GM12878 (cell line): ENCODE results near the gene DGKB.

Source experiments
- ATF3 ChIP-seq: IDR thresholded peaks from 2 replicates; pipeline ENCODE4 v1.6.1; 2011; ENCODE audit warnings: low read depth, mild to moderate bottlenecking, low read length, moderate library complexity, borderline replicate concordance; ENCODE audit errors: extremely low read depth
- CEBPB ChIP-seq, 2 experiments: fragments of 150-350 bp in 1 of 2; IDR thresholded peaks; 2 replicates each; pipeline ENCODE4 v1.6.1; 2012 to 2014; ENCODE audit warnings: low read depth in 2 of 2, low read length in 2 of 2, borderline replicate concordance in 1 of 2, inconsistent platforms in 1 of 2
- CHD1 ChIP-seq: IDR thresholded peaks from 2 replicates; pipeline ENCODE4 v1.6.1; 2012; ENCODE audit warnings: low read depth, low read length, improper control_type of control experiment
- CTCF ChIP-seq, 3 experiments: IDR thresholded peaks in 2 of 3; conservative IDR thresholded peaks in 1 of 3; 2 replicates each; pipeline ENCODE4 v1.5.1; 2011; ENCODE audit warnings: low read depth in 3 of 3, low read length in 3 of 3, mild to moderate bottlenecking in 3 of 3, control low read depth in 2 of 3, moderate library complexity in 2 of 3, inconsistent platforms in 1 of 3, mixed read lengths in 1 of 3; ENCODE audit not compliant: control insufficient read depth in 2 of 3, insufficient read depth in 1 of 3; ENCODE audit errors: extremely low read depth in 1 of 3
- EP300 ChIP-seq, 2 experiments: fragments of 150-350 bp in 1 of 2; IDR thresholded peaks; 2 replicates each; pipeline ENCODE4 v1.6.1; 2011 to 2012; ENCODE audit warnings: low read depth in 2 of 2, low read length in 2 of 2, borderline replicate concordance in 1 of 2, improper control_type of control experiment in 1 of 2, inconsistent platforms in 1 of 2; ENCODE audit not compliant: control insufficient read depth in 1 of 2
- EZH2 ChIP-seq: IDR thresholded peaks from 2 replicates; pipeline ENCODE4 v1.6.1; 2012; ENCODE audit warnings: low read depth, mild to moderate bottlenecking, control low read depth, inconsistent platforms, low read length, borderline replicate concordance; ENCODE audit not compliant: control insufficient read depth
- PML ChIP-seq: IDR thresholded peaks from 2 replicates; pipeline ENCODE4 v1.6.1; 2012; ENCODE audit warnings: low read length, inconsistent platforms
- POLR2A ChIP-seq: IDR thresholded peaks from 2 replicates; pipeline ENCODE4 v1.6.1; 2011; ENCODE audit warnings: low read depth, mild to moderate bottlenecking, low read length
- RBBP5 ChIP-seq: fragments of 200-600 bp; sonication (generic); conservative IDR thresholded peaks from 2 replicates; pipeline ENCODE4 v1.6.1; 2016
- SMC3 ChIP-seq: IDR thresholded peaks from 2 replicates; pipeline ENCODE4 v1.6.1; 2011; ENCODE audit warnings: low read length, improper control_type of control experiment, borderline replicate concordance
- STAT1 ChIP-seq: fragments of 450-650 bp; conservative IDR thresholded peaks from 2 replicates; pipeline ENCODE4 v1.6.1; 2014; ENCODE audit warnings: antibody characterized with exemption, mild to moderate bottlenecking
- SUZ12 ChIP-seq: fragments of 200-600 bp; sonication (generic); IDR thresholded peaks from one replicate; pipeline ENCODE4 v1.6.1; 2018; ENCODE audit warnings: antibody characterized with exemption, mild to moderate bottlenecking; ENCODE audit not compliant: unreplicated experiment
- TAF1 ChIP-seq: IDR thresholded peaks from 2 replicates; pipeline ENCODE4 v1.6.1; 2011; ENCODE audit warnings: mild to moderate bottlenecking, low read depth, low read length, borderline replicate concordance

GRCh38 chr7:14552060-14552459 is 350.5 kb downstream of the DGKB start:
- TF ChIP-seq EP300 (IDR thresholded peaks at IDR 0.05; ENCODE audit: borderline replicate concordance in 1 of 2, control insufficient read depth in 1 of 2, low read depth in 2 of 2, low read length in 2 of 2) (no peak), SMC3 (no peak), ATF3 (no peak), POLR2A (no peak), CHD1 (no peak), RBBP5 (no peak), SUZ12 (no peak), TAF1 (no peak), CTCF (IDR thresholded peaks at IDR 0.05 in 2 of 3, conservative IDR thresholded peaks at IDR 0.05 in 1 of 3; ENCODE audit: control insufficient read depth in 2 of 3, extremely low read depth in 1 of 3, insufficient read depth in 1 of 3, low read depth in 3 of 3, low read length in 3 of 3) (no peak), CEBPB (IDR thresholded peaks at IDR 0.05; ENCODE audit: borderline replicate concordance in 1 of 2, low read depth in 2 of 2, low read length in 2 of 2) (no peak), STAT1 (no peak), EZH2 (no peak), PML (no peak)
